Activated T-cell treated with anti-CD3 and anti-CD28 coated beads, Interleukin-2, amount 50 U/mL, for 24 hours (primary cell): ENCODE results near the gene POMP.

Experiments used
- DNase-seq: peaks from one replicate; pipeline ENCODE4 v3.0.0-alpha.2; 2020
- H3K27ac Mint-ChIP-seq: 2 replicates; pipeline ENCODE4 v1.8.0; 2020; ENCODE audit warnings: mild to moderate bottlenecking, mixed read lengths
- H3K27me3 Mint-ChIP-seq: 2 replicates; pipeline ENCODE4 v1.8.0; 2020; ENCODE audit warnings: mixed read lengths
- H3K36me3 Mint-ChIP-seq: 2 replicates; pipeline ENCODE4 v1.8.0; 2020; ENCODE audit warnings: low read depth, mixed read lengths
- H3K4me1 Mint-ChIP-seq: 2 replicates; pipeline ENCODE4 v1.8.0; 2020; ENCODE audit warnings: low read depth, mixed read lengths
- H3K4me3 Mint-ChIP-seq: 2 replicates; pipeline ENCODE4 v1.8.0; 2020; ENCODE audit warnings: mild to moderate bottlenecking, moderate library complexity, mixed read lengths
- H3K9me3 Mint-ChIP-seq: 2 replicates; pipeline ENCODE4 v1.8.0; 2020; ENCODE audit warnings: mixed read lengths

POMP gene

DNA sequence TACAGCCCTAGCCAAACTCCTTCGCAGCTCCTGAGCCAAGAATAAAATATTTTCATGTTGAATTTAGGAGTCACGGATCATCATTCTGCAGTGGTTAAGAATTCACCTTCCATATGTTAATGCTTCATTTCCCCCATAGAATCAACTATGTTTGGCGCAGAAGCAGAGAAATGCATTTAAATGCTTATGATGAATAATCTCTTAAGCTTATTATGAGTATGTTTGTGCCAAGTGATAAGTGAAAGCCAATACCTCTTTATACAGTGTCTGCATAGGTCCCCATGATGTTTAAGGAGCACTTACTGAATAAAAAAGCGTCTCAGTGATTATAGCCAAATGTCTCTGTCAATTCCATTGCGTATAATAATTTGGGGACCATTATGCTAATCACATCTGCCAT is 32.7 kb upstream of the POMP start:
- peaks cover 4% of the 10 kb centered on the region for H3K4me1 Mint-ChIP-seq
- no peaks in the 10 kb centered on the region for H3K9me3 Mint-ChIP-seq
- peaks cover 5% of the 10 kb centered on the region for H3K27me3 Mint-ChIP-seq
- no peak overlapping the region for H3K4me3 Mint-ChIP-seq
- H3K27ac Mint-ChIP-seq = no peak overlapping the region
- DNase-seq = no peak
- no peaks in the 10 kb centered on the region for H3K36me3 Mint-ChIP-seq

DNA sequence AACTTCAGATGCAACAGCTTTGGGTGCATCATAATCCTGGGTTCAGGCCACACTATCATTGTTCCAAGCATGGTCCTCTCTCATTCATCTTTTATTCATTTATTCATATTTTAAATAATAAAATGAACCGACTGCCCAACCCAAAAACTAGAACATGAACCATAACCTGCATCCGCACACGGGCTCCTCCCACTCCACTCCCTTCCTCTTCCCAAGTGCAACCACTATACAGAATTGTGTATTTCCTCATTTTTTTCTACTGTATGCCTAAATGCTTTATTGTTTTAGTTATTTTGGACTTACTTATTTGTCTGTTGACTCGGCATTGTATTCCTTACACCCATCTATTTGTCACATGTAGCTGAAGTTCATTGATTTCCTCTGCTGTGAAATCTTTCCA is 30.7 kb upstream of the POMP start:
- Mint-ChIP-seq H3K4me3 (no peak overlapping the region), H3K4me1 (peaks cover 4% of the 10 kb centered on the region), H3K27ac (no peak overlapping the region), H3K9me3 (no peaks in the 10 kb centered on the region), H3K27me3 (peaks cover 5% of the 10 kb centered on the region), H3K36me3 (no peaks in the 10 kb centered on the region)
- no peak for DNase-seq

- H3K27ac Mint-ChIP-seq = no peak overlapping the region
- H3K36me3 Mint-ChIP-seq = no peaks in the 10 kb centered on the region
- peaks cover 18% of the 10 kb centered on the region for H3K27me3 Mint-ChIP-seq
- no peaks in the 10 kb centered on the region for H3K4me1 Mint-ChIP-seq
- H3K9me3 Mint-ChIP-seq = no peaks in the 10 kb centered on the region
- DNase-seq = no peak
- H3K4me3 Mint-ChIP-seq = no peak overlapping the region
These were observed 28.1 kb upstream of the POMP start for GRCh38 chr13:28630869-28631268.

- Mint-ChIP-seq H3K27ac (no peak overlapping the region), H3K27me3 (peaks cover 22% of the 10 kb centered on the region), H3K9me3 (no peaks in the 10 kb centered on the region), H3K36me3 (no peaks in the 10 kb centered on the region), H3K4me3 (no peak overlapping the region), H3K4me1 (peaks cover 5% of the 10 kb centered on the region)
- DNase-seq = no peak
These were observed 27.1 kb upstream of the POMP start for GRCh38 chr13:28631801-28632200.

DNA sequence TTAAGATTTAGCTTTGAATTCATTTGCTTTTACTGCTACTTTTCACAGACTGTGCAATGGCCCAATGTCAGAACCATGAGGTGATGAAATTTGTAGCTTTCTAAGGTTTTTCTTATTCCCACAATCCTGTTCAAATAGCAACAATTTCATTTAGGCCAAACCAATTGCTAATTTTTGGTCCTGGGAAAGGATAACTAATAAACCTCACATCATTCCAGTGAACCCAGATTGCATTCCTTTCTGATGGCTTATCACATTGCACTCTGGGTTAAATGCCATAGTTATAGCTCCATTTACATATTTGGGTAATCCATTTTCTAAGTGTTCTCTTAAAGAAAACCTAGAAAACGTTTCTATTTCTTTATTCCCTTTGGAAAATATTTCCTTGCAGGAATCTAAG is 22.9 kb upstream of the POMP start:
- H3K27me3 Mint-ChIP-seq = peaks cover 32% of the 10 kb centered on the region
- no peaks in the 10 kb centered on the region for H3K9me3 Mint-ChIP-seq

DNA sequence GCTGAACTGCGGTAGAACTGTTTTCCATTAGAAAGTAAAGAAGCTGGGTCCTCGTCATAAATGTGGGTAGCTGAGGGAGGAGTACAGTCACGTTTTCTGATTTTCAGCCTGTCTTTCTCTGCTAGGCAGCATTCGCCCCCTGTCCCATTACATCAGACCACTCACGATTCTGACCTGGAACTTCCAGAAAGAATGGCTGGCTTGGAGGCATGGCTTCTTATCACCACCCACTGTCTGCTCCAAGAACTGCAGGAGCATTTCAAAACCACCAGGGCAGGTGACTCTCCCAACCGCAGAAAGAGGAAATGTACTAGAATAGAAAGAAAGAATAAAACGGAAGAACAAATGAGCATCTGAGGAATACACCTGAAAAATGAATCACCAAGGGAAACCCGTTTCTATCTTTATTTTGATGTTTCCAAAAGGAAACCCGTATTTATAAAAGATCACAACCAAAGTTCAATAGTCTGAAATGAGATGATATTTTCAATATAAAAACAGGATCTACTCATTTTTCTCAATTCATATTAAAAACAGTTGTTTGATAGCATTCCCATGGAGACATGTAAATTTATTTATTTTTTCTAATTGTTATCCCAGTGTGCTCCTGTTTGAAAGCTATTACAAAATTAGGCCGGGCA is 22.1 kb upstream of the POMP start:
- peaks cover 33% of the 10 kb centered on the region for H3K27me3 Mint-ChIP-seq
- H3K4me1 Mint-ChIP-seq = peaks cover 20% of the 10 kb centered on the region
- H3K4me3 Mint-ChIP-seq = peak overlapping the region; percentile 8
- H3K9me3 Mint-ChIP-seq = no peaks in the 10 kb centered on the region
- DNase-seq = peak; percentile 57
- H3K36me3 Mint-ChIP-seq = no peaks in the 10 kb centered on the region
- peak overlapping the region; percentile 15 for H3K27ac Mint-ChIP-seq

More for the DNA sequence above, 22.9 kb upstream of the POMP start:
- Mint-ChIP-seq H3K4me1 (peaks cover 15% of the 10 kb centered on the region), H3K4me3 (no peak overlapping the region), H3K36me3 (no peaks in the 10 kb centered on the region), H3K27ac (no peak overlapping the region)
- no peak for DNase-seq

DNA sequence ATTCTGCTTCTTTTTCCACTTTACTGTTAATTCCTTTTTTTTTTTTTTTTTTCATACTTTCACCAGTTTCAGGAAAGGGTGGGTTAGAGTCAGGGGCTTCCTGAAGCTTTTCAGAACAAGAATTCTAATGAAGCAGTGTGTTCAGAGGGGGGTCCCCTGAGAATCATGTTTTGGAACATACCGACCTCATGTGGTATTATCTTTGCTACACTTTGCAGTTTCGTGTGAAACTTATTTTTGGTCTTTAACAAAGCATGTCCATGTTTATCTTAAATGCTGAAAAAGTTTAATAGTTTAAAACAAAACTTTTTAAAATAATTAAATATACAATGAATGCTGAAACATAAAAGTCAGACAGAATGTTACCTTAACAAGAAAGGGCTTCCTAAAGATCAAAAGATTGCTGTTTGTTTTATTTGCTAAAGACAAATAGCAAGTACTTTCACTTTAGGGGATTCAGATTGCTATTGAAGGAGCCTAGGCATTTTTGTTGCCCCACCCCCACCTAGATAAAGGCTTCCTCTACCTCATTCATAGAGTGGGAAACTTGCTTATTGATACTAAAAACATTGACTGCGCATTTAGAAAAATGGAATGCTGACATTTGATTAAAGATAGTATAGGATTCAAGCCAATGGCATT is 21.1 kb upstream of the POMP start:
- DNase-seq = no peak
- Mint-ChIP-seq H3K4me3 (no peak overlapping the region), H3K9me3 (no peaks in the 10 kb centered on the region), H3K4me1 (peaks cover 20% of the 10 kb centered on the region), H3K36me3 (no peaks in the 10 kb centered on the region), H3K27me3 (peaks cover 33% of the 10 kb centered on the region), H3K27ac (no peak overlapping the region)

DNA sequence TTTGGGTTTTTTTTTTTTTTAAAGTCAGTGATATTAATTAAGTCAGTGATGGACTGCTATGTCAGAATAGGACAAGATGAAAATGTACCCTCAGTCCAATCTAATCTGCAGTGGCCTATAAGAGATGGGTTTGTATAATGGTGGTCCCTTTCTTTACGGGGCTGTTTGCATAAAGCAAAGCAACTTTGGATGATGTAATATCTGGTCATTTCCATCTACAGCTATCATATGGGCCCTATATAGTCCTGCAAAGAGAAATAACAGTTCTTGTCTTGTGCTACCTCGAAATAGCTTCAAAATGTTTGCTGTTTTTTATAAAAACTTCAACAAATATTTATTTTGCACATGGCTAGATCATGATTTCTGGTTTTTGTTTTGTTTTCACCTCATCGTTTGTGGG is 20.2 kb upstream of the POMP start:
- H3K36me3 Mint-ChIP-seq = no peaks in the 10 kb centered on the region

DNA sequence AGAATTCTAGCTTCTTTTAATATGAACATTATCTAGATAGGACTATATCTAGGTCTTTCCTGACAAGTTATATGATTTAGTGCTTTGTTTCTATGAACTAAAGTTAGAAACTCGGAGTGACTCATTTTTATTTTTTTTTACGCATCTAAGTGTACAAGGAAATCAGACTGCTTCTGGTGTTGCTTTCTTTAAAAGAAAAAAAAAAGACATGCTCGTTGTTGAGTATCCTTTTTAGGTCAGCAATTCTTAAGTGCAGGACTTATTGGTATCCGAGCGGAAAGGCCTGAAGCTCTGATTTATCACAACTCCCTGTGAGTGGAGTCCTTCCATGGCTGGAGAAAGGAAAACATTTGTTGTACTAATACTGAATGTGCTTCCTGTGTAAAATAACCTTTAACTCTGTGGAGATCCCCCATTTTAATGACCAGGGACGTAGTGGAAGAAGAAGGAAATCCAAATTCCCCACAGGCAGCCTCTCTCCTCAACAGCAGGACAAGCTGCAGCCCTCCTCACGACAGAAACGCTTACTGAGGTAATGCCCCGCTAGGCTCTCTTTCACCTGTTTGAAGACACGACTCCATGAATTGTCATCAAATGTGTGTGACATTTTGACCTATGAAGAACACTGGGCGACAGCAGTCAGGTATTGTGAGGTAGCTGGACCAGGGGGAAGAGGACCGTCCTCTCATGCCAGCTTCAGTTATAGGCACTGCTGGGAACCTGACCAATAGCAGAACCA is 17.9 kb upstream of the POMP start:
- DNase-seq = no peak
- Mint-ChIP-seq H3K9me3 (no peaks in the 10 kb centered on the region), H3K4me1 (peaks cover 20% of the 10 kb centered on the region), H3K4me3 (no peak overlapping the region), H3K27ac (no peak overlapping the region), H3K36me3 (no peaks in the 10 kb centered on the region), H3K27me3 (peaks cover 20% of the 10 kb centered on the region)

More for the DNA sequence above, 20.2 kb upstream of the POMP start:
- Mint-ChIP-seq H3K9me3 (no peaks in the 10 kb centered on the region), H3K4me3 (no peak overlapping the region), H3K27ac (no peak overlapping the region), H3K4me1 (peaks cover 20% of the 10 kb centered on the region), H3K27me3 (peaks cover 33% of the 10 kb centered on the region)
- DNase-seq = no peak

DNA sequence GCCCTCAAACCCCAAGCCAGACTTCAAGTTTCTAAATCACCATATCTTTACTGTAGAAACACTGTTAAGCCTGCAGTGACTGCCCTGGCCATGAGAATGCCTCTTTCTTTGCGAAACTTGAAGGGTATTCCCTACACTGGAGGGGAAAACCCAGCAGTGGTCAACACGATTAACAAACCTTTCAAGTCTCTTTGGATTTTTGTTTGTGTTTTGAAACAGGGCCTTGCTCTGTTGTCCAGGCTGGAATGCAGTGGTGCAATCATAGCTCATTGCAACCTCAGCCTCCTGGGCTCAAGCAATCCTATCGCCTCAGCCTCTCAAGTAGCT is 17.4 kb upstream of the POMP start:
- H3K9me3 Mint-ChIP-seq = no peaks in the 10 kb centered on the region
- no peaks in the 10 kb centered on the region for H3K36me3 Mint-ChIP-seq
- DNase-seq = no peak
- no peak overlapping the region for H3K27ac Mint-ChIP-seq
- H3K27me3 Mint-ChIP-seq = peaks cover 18% of the 10 kb centered on the region
- H3K4me3 Mint-ChIP-seq = no peak overlapping the region
- H3K4me1 Mint-ChIP-seq = peaks cover 17% of the 10 kb centered on the region

- H3K4me1 Mint-ChIP-seq = peaks cover 45% of the 10 kb centered on the region
- no peaks in the 10 kb centered on the region for H3K27me3 Mint-ChIP-seq
- no peaks in the 10 kb centered on the region for H3K9me3 Mint-ChIP-seq
- no peak overlapping the region for H3K4me3 Mint-ChIP-seq
- peaks cover 18% of the 10 kb centered on the region for H3K36me3 Mint-ChIP-seq
- peak overlapping the region; percentile 70 for H3K27ac Mint-ChIP-seq
- DNase-seq = no peak
These were observed 8.6 kb upstream of the POMP start for GRCh38 chr13:28650284-28650683.

DNA sequence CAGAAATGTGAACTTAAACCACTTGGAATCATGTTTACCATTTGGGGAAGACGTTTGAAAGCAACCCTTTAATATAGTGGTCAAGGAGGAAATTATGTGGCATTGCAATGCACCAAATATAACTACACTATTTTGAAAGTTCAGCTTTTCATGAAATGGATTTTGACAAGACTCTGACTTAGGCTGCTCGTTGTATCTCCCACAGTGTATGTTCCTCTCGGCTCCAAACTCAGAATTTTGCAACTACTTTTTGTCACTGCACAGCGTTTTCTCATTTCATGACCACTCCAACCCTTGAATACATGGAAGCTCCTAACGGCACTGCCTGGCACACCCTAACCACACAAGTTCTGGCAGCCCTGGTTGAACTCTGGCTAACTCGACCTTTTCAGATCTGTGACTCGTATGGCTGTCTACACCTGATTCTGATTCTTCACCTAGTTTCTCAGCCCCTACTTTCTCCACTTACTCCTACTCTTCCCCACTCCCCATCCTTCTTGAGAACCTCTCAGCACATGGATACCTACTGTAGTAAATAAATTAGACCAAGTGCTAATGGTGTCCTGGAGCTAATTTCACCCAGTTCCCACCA is 7.0 kb upstream of the POMP start:
- Mint-ChIP-seq H3K4me3 (no peak overlapping the region), H3K4me1 (peaks cover 56% of the 10 kb centered on the region), H3K27ac (peak overlapping the region; percentile 34), H3K36me3 (peaks cover 22% of the 10 kb centered on the region), H3K27me3 (no peaks in the 10 kb centered on the region), H3K9me3 (no peaks in the 10 kb centered on the region)
- no peak for DNase-seq

- DNase-seq = no peak
- peaks cover 61% of the 10 kb centered on the region for H3K4me1 Mint-ChIP-seq
- no peaks in the 10 kb centered on the region for H3K27me3 Mint-ChIP-seq
- H3K4me3 Mint-ChIP-seq = no peak overlapping the region
- no peaks in the 10 kb centered on the region for H3K9me3 Mint-ChIP-seq
- H3K36me3 Mint-ChIP-seq = peaks cover 30% of the 10 kb centered on the region
- H3K27ac Mint-ChIP-seq = no peak overlapping the region
These were observed 5.8 kb upstream of the POMP start for GRCh38 chr13:28653111-28653510.

DNA sequence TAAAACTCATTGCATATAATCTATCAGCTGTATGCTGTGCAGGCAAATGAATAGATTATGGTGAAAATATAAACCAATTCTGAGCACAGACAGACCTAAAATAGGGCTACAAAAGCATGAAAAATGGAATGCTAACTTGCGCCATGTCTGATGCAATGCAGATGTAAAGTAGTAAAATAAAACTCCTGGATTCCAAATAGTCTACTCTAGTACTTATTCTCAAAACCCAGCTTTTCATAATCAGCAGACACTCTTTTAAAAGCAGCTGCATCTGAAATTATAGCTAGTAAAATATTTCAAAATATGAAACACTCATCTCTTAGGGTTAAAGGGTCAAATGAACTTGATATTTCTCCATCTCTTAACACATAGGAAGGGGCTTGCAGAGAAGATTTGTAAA is 4.7 kb upstream of the POMP start:
- no peak overlapping the region for H3K4me3 Mint-ChIP-seq
- peaks cover 55% of the 10 kb centered on the region for H3K4me1 Mint-ChIP-seq
- no peak overlapping the region for H3K27ac Mint-ChIP-seq
- H3K9me3 Mint-ChIP-seq = no peaks in the 10 kb centered on the region
- no peaks in the 10 kb centered on the region for H3K27me3 Mint-ChIP-seq
- peaks cover 40% of the 10 kb centered on the region for H3K36me3 Mint-ChIP-seq
- DNase-seq = no peak

DNA sequence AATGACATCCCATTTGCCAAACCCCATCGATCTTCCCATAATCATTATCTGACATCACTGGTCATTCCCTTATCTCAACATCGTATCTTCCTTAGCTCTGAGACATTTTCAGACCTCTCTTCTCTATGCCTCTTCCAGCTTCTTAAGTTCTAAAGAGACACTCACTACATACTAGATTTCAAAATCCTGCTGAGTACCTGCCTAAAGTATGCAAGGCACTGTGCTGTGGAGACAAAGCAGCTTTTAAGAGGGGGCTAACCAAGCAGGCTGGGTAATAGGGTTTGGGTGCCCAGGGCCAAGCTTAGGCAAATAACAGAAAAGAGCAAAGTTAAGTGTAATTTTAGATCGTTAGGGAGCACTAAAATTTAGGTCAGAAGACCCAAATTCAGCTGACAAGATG is 3.4 kb upstream of the POMP start:
- Mint-ChIP-seq H3K36me3 (peaks cover 50% of the 10 kb centered on the region), H3K27me3 (no peaks in the 10 kb centered on the region), H3K4me3 (no peak overlapping the region), H3K9me3 (no peaks in the 10 kb centered on the region), H3K27ac (no peak overlapping the region), H3K4me1 (peaks cover 51% of the 10 kb centered on the region)
- no peak for DNase-seq
